DMS53 (cell line): Measurements from ENCODE around the gene NTRK1.

Experiments used
- DNase-seq: peaks from one replicate; lab custom pipeline; 2025; lab: John Stamatoyannopoulos, UW

Gene NTRK1

GRCh38 chr1:156913809-156914387 lies 53.2 kb downstream of the NTRK1 start:
- DNase-seq = no peak

GRCh38 chr1:156914440-156914856 lies 53.8 kb downstream of the NTRK1 start:
- DNase-seq = no peak

- DNase-seq = peak; percentile 89
Measured at GRCh38 chr1:156920233-156921052, 59.8 kb downstream of the NTRK1 start, which contains the start of gene LRRC71. Gene LRRC71, plus strand, starts transcription at chr1:156920632. Its CDS starts 172 bp downstream, at chr1:156920804.

- no peak for DNase-seq
Measured at GRCh38 chr1:156921053-156921529, 60.4 kb downstream of the NTRK1 start.

- DNase-seq = peak; percentile 84
Measured at GRCh38 chr1:156922986-156923669, 62.5 kb downstream of the NTRK1 start.

GRCh38 chr1:156923670-156924477 lies 63.2 kb downstream of the NTRK1 start:
- peak; percentile 43 for DNase-seq

GRCh38 chr1:156924478-156925153 lies 64.0 kb downstream of the NTRK1 start:
- DNase-seq = no peak

GRCh38 chr1:156925154-156926010 lies 64.7 kb downstream of the NTRK1 start:
- DNase-seq = no peak

- peak; percentile 80 for DNase-seq
Measured at GRCh38 chr1:156926175-156926574, 65.5 kb downstream of the NTRK1 start.

- peak; percentile 18 for DNase-seq
Measured at GRCh38 chr1:156926695-156927094, 66.0 kb downstream of the NTRK1 start.

GRCh38 chr1:156927215-156928042 lies 66.8 kb downstream of the NTRK1 start:
- peak; percentile 92 for DNase-seq

- DNase-seq = peak; percentile 55
Measured at GRCh38 chr1:156928043-156928602, 67.5 kb downstream of the NTRK1 start.

- DNase-seq = peak; percentile 22
Measured at GRCh38 chr1:156929596-156930238, 69.1 kb downstream of the NTRK1 start.

- DNase-seq = no peak
Measured at GRCh38 chr1:156930483-156930882, 69.8 kb downstream of the NTRK1 start.
